Mesenchymal stem cell (in vitro differentiated cells and primary cell): Measurements from ENCODE around the gene VWA5B1.
A peak's percentile ranks its signal among the peaks of the same experiment; 100 is the strongest.

Experiments used
- DNase-seq: peaks from one replicate; pipeline ENCODE4 v3.0.0-alpha.2; 2013
- H2AFZ ChIP-seq: one replicate; pipeline ENCODE4 v1.6.1; 2013; ENCODE audit warnings: low read depth, mild to moderate bottlenecking, control low read depth, inconsistent platforms, low read length, moderate library complexity
- H2AK5ac ChIP-seq: 2 replicates; pipeline ENCODE4 v1.6.1; 2013; ENCODE audit warnings: low read length, moderate library complexity, mild to moderate bottlenecking, inconsistent platforms; ENCODE audit not compliant: severe bottlenecking
- H2BK120ac ChIP-seq: one replicate; pipeline ENCODE4 v1.6.1; 2013; ENCODE audit warnings: low read depth, mild to moderate bottlenecking, inconsistent platforms, low read length, moderate library complexity
- H2BK12ac ChIP-seq, 2 experiments: one replicate each; pipeline ENCODE4 v1.6.1; 2013; ENCODE audit warnings: inconsistent platforms in 2 of 2, low read length in 2 of 2, mild to moderate bottlenecking in 2 of 2, moderate library complexity in 2 of 2, control low read depth in 1 of 2
- H2BK15ac ChIP-seq: one replicate; pipeline ENCODE4 v1.6.1; 2013; ENCODE audit warnings: mild to moderate bottlenecking, low read depth, inconsistent platforms; ENCODE audit not compliant: poor library complexity, severe bottlenecking
- H2BK5ac ChIP-seq: 2 replicates; pipeline ENCODE4 v1.6.1; 2013; ENCODE audit warnings: low read depth, mild to moderate bottlenecking, low read length, control low read depth, inconsistent platforms; ENCODE audit not compliant: poor library complexity, severe bottlenecking
- H3K14ac ChIP-seq, 2 experiments: one replicate each; pipeline ENCODE4 v1.6.1; 2013; ENCODE audit warnings: inconsistent platforms in 2 of 2, low read length in 2 of 2, control low read depth in 1 of 2, mild to moderate bottlenecking in 1 of 2, moderate library complexity in 1 of 2
- H3K18ac ChIP-seq, 2 experiments: one replicate each; pipeline ENCODE4 v1.6.1; 2013; ENCODE audit warnings: inconsistent platforms in 2 of 2, low read length in 2 of 2, control low read depth in 1 of 2, low read depth in 1 of 2, mild to moderate bottlenecking in 1 of 2
- H3K23ac ChIP-seq, 2 experiments: one replicate each; pipeline ENCODE4 v1.6.1; 2013; ENCODE audit warnings: inconsistent platforms in 2 of 2, low read length in 2 of 2, mild to moderate bottlenecking in 2 of 2, moderate library complexity in 2 of 2, control low read depth in 1 of 2
- H3K27ac ChIP-seq: 2 replicates; pipeline ENCODE4 v1.5.1; 2013; ENCODE audit warnings: mild to moderate bottlenecking, moderate library complexity, low read length, control low read depth, inconsistent platforms; ENCODE audit not compliant: poor library complexity, severe bottlenecking
- H3K27me3 ChIP-seq, 2 experiments: 2 replicates each; pipeline versions ENCODE4 v1.6.1 to v1.7.0; 2013; ENCODE audit warnings: low read length in 2 of 2, mild to moderate bottlenecking in 2 of 2, moderate library complexity in 2 of 2, control low read depth in 1 of 2, inconsistent platforms in 1 of 2; ENCODE audit not compliant: control insufficient read depth in 1 of 2, insufficient read depth in 1 of 2
- H3K36me3 ChIP-seq, 2 experiments: 2 replicates each; pipeline versions ENCODE4 v1.6.1 to v1.7.0; 2013; ENCODE audit warnings: low read length in 2 of 2, control low read depth in 1 of 2, inconsistent platforms in 1 of 2, low read depth in 1 of 2, mild to moderate bottlenecking in 1 of 2; ENCODE audit not compliant: insufficient read depth in 2 of 2, control insufficient read depth in 1 of 2
- H3K4ac ChIP-seq, 2 experiments: one replicate each; pipeline ENCODE4 v1.6.1; 2013; ENCODE audit warnings: inconsistent platforms in 2 of 2, low read length in 2 of 2, mild to moderate bottlenecking in 2 of 2, moderate library complexity in 2 of 2, control low read depth in 1 of 2, low read depth in 1 of 2
- H3K4me1 ChIP-seq: 2 replicates; pipeline ENCODE4 v1.6.1; 2013; ENCODE audit warnings: low read depth, low read length, control low read depth; ENCODE audit not compliant: control insufficient read depth, insufficient read depth
- H3K4me2 ChIP-seq: 2 replicates; pipeline ENCODE4 v1.6.1; 2013; ENCODE audit warnings: low read length, mild to moderate bottlenecking, inconsistent platforms; ENCODE audit not compliant: poor library complexity, severe bottlenecking
- H3K4me3 ChIP-seq, 2 experiments: 2 replicates each; pipeline versions ENCODE4 v1.5.1 to v1.7.0; 2013; ENCODE audit warnings: low read length in 2 of 2, mild to moderate bottlenecking in 2 of 2, control low read depth in 1 of 2, low read depth in 1 of 2; ENCODE audit not compliant: insufficient read depth in 1 of 2
- H3K79me1 ChIP-seq: replicated peaks from 2 replicates; pipeline ENCODE4 v1.6.1; 2013; ENCODE audit warnings: mild to moderate bottlenecking, control low read depth, low read length, inconsistent platforms; ENCODE audit not compliant: poor library complexity, severe bottlenecking
- H3K9ac ChIP-seq: 2 replicates; pipeline ENCODE4 v1.7.0; 2013; ENCODE audit warnings: mild to moderate bottlenecking, low read length, moderate library complexity
- H3K9me3 ChIP-seq: 2 replicates; pipeline ENCODE4 v1.7.0; 2013; ENCODE audit warnings: mild to moderate bottlenecking, low read length; ENCODE audit not compliant: control insufficient read depth
- H4K8ac ChIP-seq: one replicate; pipeline ENCODE4 v1.6.1; 2013; ENCODE audit warnings: inconsistent platforms, mild to moderate bottlenecking, low read length, moderate library complexity
- H4K91ac ChIP-seq: one replicate; pipeline ENCODE4 v1.6.1; 2013; ENCODE audit warnings: mild to moderate bottlenecking, low read length, inconsistent platforms
- WGBS: methylation state at CpG from one replicate; pipeline ENCODE4 v1.1.7; 2013; ENCODE audit warnings: mixed read lengths; 5-methylcytosine and 5-hydroxymethylcytosine counted together

Gene VWA5B1

DNA sequence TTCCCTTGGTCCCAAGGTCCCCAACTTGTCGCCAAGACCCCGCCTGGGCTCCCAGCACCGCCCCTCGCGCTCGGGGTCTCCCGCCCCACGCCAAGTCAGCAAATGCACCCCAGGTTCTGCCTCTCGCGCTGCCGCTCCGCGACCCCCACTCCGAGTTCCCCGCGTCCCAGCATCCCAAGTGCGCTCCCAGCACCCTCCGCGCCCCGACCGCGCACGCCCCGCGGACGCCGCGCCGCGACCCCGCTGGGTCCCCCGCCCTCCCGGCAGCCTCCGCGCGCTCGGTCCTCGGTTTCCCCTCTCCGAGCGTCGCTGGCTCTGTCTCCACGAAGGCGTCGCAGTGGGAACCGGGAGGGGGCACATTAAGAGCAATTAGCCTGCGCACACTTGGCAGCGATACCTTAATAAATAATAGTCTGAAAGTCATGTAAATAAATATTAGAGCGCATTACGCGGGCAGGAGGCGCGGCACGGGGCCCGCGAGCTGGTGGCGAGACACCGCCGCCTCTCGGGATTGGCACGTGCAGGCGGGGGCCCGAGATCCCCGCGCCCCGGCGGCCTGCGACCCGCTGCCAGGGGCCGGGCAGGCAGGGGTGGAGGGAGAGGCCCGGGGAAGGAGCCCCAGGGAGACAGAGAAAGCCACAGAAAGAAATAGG lies 75.9 kb downstream of the VWA5B1 start:
- Histone ChIP-seq H3K23ac (no peak overlapping the region), H2BK12ac (no peak overlapping the region), H4K91ac (no peak overlapping the region), H2BK5ac (no peak overlapping the region), H3K14ac (no peak overlapping the region), H3K36me3 (no peaks in the 10 kb centered on the region), H3K4me2 (peak overlapping the region; percentile 76), H3K4ac (no peak overlapping the region), H3K27me3 (peaks cover 74 to 85% of the 10 kb centered on the region in 2 experiments), H2AK5ac (no peak overlapping the region), H3K9me3 (no peaks in the 10 kb centered on the region), H4K8ac (no peak overlapping the region), H3K27ac (no peak overlapping the region), H3K4me1 (peaks cover 13% of the 10 kb centered on the region), H2BK120ac (no peak overlapping the region), H3K4me3 (peak overlapping the region in 1 of 2 experiments; percentile 58), H3K9ac (peak overlapping the region; percentile 18), H2BK15ac (no peak overlapping the region), H3K18ac (no peak overlapping the region), H2AFZ (no peak overlapping the region), H3K79me1 (no peaks in the 10 kb centered on the region)
- DNase-seq = no peak
- WGBS = 2% methylated on average over 64 of the region's 70 CpGs

DNA sequence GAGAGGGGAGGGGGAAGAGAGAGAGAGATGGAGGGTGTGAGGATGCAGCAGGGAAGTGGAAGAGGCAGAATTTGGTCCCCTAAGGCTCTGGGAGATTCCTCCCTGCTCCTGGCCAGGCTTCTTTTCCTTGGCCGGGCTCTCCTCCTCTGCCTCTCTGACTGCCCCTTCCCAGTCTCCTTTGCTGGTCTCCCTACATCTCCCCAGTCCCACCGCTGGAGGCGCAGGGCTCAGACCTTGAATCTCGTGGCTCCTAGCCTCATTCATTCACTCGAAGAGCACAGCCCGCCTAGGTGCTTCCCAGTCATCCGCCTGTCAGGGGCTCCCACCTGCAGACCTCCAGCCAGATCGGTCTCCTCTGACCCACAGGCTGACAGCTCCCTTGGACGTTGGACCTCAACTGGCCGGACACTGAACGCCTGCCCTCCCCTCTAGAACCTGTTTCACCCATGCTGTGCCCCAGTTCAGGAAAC lies 76.5 kb downstream of the VWA5B1 start:
- H3K9ac ChIP-seq = no peak overlapping the region
- DNase-seq = peak; percentile 54
- no peaks in the 10 kb centered on the region for H3K79me1 ChIP-seq
- no peak overlapping the region for H3K18ac ChIP-seq
- H3K9me3 ChIP-seq = no peaks in the 10 kb centered on the region
- H2BK15ac ChIP-seq = no peak overlapping the region
- no peak overlapping the region for H3K4me2 ChIP-seq
- no peak overlapping the region for H3K14ac ChIP-seq
- H4K91ac ChIP-seq = no peak overlapping the region
- H2AFZ ChIP-seq = no peak overlapping the region
- no peak overlapping the region for H4K8ac ChIP-seq
- H2AK5ac ChIP-seq = no peak overlapping the region
- H3K27me3 ChIP-seq = peaks cover 76 to 87% of the 10 kb centered on the region in 2 experiments
- peak overlapping the region in 1 of 2 experiments; percentile 58 for H3K4me3 ChIP-seq
- H3K36me3 ChIP-seq = no peaks in the 10 kb centered on the region
- H3K23ac ChIP-seq = no peak overlapping the region
- H3K27ac ChIP-seq = no peak overlapping the region
- H2BK12ac ChIP-seq = no peak overlapping the region
- 13% methylated on average over 11 of the region's 11 CpGs for WGBS
- peaks cover 13% of the 10 kb centered on the region for H3K4me1 ChIP-seq
- H3K4ac ChIP-seq = no peak overlapping the region
- H2BK120ac ChIP-seq = no peak overlapping the region
- H2BK5ac ChIP-seq = no peak overlapping the region

DNA sequence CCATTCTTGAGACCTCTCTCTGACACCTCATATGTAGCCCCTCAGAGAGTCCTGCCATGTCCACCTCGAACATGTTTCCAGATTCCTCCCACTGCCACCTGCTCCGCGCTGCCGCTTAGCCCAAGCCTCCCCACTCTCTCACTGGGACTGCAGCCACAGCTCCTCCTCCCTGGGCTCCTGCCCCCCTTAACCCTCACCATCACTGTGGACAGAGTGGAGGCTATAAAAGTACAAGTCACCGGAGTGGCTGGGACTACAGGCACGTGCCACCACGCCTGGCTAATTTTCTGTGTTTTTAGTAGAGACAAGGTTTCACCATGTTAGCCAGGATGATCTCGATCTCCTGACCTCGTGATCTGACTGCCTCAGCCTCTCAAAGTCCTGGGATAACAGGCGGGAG lies 77.0 kb downstream of the VWA5B1 start:
- Histone ChIP-seq H3K79me1 (no peaks in the 10 kb centered on the region), H3K9ac (no peak overlapping the region), H2AFZ (no peak overlapping the region), H3K27ac (no peak overlapping the region), H3K4me2 (no peak overlapping the region), H3K4ac (no peak overlapping the region), H4K91ac (no peak overlapping the region), H3K9me3 (no peaks in the 10 kb centered on the region), H2BK12ac (no peak overlapping the region), H4K8ac (no peak overlapping the region), H3K14ac (no peak overlapping the region), H3K4me1 (peaks cover 13% of the 10 kb centered on the region), H3K36me3 (no peaks in the 10 kb centered on the region), H3K4me3 (no peak overlapping the region), H3K23ac (no peak overlapping the region), H2BK15ac (no peak overlapping the region), H2AK5ac (no peak overlapping the region), H3K27me3 (peaks cover 76 to 83% of the 10 kb centered on the region in 2 experiments), H3K18ac (no peak overlapping the region), H2BK120ac (no peak overlapping the region), H2BK5ac (no peak overlapping the region)
- 64% methylated on average over 10 of the region's 10 CpGs for WGBS
- no peak for DNase-seq

DNA sequence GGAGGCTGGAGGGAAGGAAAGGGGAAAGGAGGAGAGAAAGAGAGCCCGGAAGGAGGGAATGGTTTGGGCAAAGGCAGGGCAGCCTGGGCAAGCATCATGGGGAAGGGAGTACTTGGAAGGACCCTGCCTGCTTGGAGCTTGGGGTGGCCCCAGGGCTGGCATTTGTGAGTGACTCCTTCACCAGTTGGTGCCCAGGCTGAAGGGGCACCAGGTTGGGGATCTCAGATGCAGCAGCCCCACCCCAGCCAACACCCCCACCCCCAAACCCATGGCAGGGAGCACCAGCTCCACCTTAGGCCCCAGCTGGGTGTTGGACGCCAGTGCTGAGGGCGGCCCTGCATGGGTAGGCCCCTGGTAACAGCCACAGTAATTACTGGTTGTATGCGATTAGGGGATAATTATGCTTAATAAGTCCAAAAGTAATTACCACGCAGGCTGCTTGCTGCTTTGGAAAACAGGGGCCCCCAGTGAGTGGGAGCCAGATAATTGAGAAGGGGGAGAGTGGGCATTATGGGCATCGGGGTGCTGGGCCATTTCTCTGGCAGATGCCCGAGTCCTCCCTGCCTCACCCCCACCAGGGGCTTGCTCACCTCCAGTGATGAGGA lies 78.3 kb downstream of the VWA5B1 start:
- Histone ChIP-seq H3K79me1 (no peaks in the 10 kb centered on the region), H3K9ac (no peak overlapping the region), H2BK5ac (no peak overlapping the region), H3K4me1 (peaks cover 13% of the 10 kb centered on the region), H3K14ac (no peak overlapping the region), H3K23ac (no peak overlapping the region), H2BK12ac (no peak overlapping the region), H3K4ac (no peak overlapping the region), H4K91ac (no peak overlapping the region), H2BK15ac (no peak overlapping the region), H2BK120ac (no peak overlapping the region), H3K27ac (no peak overlapping the region), H3K4me3 (no peak overlapping the region), H4K8ac (no peak overlapping the region), H3K9me3 (no peaks in the 10 kb centered on the region), H3K4me2 (no peak overlapping the region), H3K18ac (no peak overlapping the region), H3K27me3 (peaks cover 85 to 89% of the 10 kb centered on the region in 2 experiments), H2AK5ac (no peak overlapping the region), H2AFZ (no peak overlapping the region), H3K36me3 (no peaks in the 10 kb centered on the region)
- 91% methylated on average over 7 of the region's 7 CpGs for WGBS
- DNase-seq = no peak
